KBM-7 (cell line): ENCODE results near the gene PPM1J.

Source experiments
- DNase-seq: peaks from one replicate; pipeline ENCODE4 v3.0.0-alpha.2; 2015
- in situ Hi-C: fragments of 300-500 bp; cut with MboI; formaldehyde crosslinking; loops from 2 replicates; pipeline ENCODE4 v1.14.3; 2020; ENCODE audit warnings: low sequenced_read_pairs, low pct_unique_long_range_greater_than_20kb, mixed read lengths

PPM1J gene

DNA sequence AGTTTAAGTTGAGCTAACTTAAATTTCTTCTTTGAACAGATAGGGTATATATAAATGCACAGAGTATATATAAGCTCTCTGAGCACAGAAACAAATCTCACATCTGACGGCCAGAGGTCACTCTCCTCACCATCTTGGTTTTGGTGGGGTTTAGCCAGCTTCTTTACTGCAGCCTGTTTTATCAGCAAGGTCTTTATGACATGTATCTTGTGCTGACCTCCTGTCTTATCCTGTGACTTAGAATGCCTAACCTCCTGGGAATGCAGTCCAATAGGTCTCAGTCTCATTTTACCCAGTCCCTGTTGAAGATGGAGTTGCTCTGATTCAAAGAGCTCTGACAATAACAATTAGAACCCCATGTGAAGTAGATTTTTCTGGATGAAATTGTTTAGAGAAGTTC lies 42.3 kb downstream of the PPM1J start:
- DNase-seq = no peak
- in situ Hi-C loops = no loop called here

DNA sequence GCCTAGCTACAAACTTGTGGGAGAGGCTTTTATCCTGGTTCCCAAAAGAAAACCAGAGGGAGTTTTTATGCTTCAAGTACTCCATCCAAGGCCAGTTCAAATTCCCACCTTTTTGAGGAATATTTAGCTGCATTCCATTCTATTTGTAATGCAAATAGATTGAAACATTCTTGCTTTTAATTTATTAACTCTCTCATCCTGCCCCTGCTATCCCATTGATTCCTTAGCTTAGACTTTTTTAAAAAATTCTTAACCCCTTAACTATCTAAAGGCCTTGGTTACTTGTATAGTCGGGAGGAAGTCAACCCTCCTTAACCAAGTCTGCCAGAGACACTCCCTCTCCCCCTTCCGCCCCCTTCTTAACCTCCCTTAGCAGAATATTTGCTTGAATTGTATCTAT lies 43.1 kb downstream of the PPM1J start:
- no peak for DNase-seq
- in situ Hi-C loops = no loop called here

DNA sequence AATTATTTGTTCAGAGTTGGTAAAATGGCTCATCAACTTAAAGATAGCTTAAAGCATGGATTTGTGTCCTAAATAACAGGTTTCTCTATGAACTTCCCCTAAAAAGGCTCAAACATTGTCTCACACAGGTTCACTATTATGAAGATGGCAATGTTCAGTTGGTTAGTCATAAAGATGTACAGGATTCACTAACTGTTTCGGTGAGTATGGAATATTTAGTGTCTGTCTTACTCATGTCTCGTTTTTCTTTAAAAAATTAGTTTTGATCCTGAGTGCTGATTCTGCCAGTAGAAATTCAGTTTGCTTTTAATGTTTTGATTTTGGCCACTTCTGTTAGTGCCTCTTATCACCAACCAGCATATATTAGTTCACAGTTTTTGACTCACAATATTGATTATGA lies 48.2 kb downstream of the PPM1J start:
- in situ Hi-C loops = no loop called here
- DNase-seq = no peak

DNA sequence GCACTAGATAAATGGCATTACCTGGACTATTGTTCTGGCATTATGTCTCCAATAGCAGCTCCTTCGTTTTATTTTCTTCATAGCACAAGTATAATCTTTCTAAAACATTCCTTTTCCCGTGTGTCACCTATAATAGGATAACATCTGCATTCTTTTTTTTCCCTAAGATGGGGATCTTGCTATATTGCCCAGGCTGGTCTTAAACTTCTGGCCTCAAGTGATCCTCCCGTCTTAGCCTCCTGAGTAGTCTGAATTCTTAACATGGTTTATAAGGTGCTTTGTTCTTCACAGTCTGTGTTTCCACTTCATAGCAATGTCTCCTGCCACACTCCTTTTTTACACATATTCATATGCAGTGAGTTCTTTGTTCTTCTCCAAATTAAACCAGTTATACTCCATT lies 49.3 kb downstream of the PPM1J start:
- in situ Hi-C loops = no loop called here
- DNase-seq = no peak
